ENCODE data around the gene NPPC.

The NPPC gene

DNA sequence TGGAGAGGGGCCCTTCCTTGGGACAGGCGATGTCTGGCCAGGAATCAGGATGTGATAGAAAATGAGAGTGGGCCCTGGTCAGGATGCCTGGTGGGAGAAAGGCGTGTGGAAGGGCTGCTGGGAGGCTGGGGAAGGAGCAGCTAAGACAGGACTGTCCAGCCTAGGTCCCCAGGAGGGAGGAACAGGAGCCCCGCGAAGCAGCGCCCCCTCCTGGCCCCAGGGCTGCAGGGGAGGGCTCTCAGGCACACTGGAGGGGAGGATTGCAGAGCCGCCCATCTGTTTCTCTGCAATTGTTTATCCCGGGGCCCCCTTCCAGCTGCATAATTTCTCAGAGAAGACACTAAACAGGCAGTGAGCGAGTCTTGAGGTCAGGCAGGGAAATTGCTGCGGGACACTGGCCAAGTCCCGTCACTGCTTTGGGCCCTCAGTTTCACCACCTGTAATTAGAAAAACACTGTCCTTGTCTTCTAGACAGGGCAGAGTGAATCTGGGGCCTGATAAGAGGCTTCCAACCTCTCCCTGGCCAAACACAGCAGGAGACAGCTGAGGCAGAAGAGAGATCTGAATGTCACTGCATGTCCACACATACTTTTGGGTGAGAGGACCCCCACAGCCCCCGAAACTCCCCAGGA, 3.9 kb upstream of the NPPC start:
- Histone ChIP-seq H3K4me3 (ENCODE audit: insufficient read depth, low read depth, low read length, poor library complexity, severe bottlenecking) (no peak overlapping the region), H3K36me3 (ENCODE audit: control insufficient read depth, insufficient read depth, low read length) (no peaks in the 10 kb centered on the region), H3K27me3 (replicated peaks; ENCODE audit: control insufficient read depth, insufficient read depth, low read length, poor library complexity, severe bottlenecking) (peaks cover 25% of the 10 kb centered on the region), H3K9me3 (ENCODE audit: control insufficient read depth, low read length) (no peaks in the 10 kb centered on the region), H3K4me1 (ENCODE audit: control insufficient read depth, insufficient read depth, low read length, poor library complexity, severe bottlenecking) (peaks cover 21% of the 10 kb centered on the region), H3K27ac (ENCODE audit: insufficient read depth, low read length, poor library complexity, severe bottlenecking) (no peak overlapping the region)
- DNase-seq: no peak

GRCh38 chr2:231928901-231929725, 2.9 kb upstream of the NPPC start:
- DNase-seq: no peak
- Histone ChIP-seq H3K27ac (ENCODE audit: insufficient read depth, low read length, poor library complexity, severe bottlenecking) (no peak overlapping the region), H3K9me3 (ENCODE audit: control insufficient read depth, low read length) (no peaks in the 10 kb centered on the region), H3K4me3 (ENCODE audit: insufficient read depth, low read depth, low read length, poor library complexity, severe bottlenecking) (no peak overlapping the region), H3K4me1 (ENCODE audit: control insufficient read depth, insufficient read depth, low read length, poor library complexity, severe bottlenecking) (peaks cover 23% of the 10 kb centered on the region), H3K36me3 (ENCODE audit: control insufficient read depth, insufficient read depth, low read length) (no peaks in the 10 kb centered on the region), H3K27me3 (replicated peaks; ENCODE audit: control insufficient read depth, insufficient read depth, low read length, poor library complexity, severe bottlenecking) (peaks cover 34% of the 10 kb centered on the region)

GRCh38 chr2:231928481-231928880, 2.3 kb upstream of the NPPC start:
- Histone ChIP-seq H3K36me3 (ENCODE audit: control insufficient read depth, insufficient read depth, low read length) (no peaks in the 10 kb centered on the region), H3K4me1 (ENCODE audit: control insufficient read depth, insufficient read depth, low read length, poor library complexity, severe bottlenecking) (peaks cover 23% of the 10 kb centered on the region), H3K9me3 (ENCODE audit: control insufficient read depth, low read length) (no peaks in the 10 kb centered on the region), H3K27ac (ENCODE audit: insufficient read depth, low read length, poor library complexity, severe bottlenecking) (no peak overlapping the region), H3K4me3 (ENCODE audit: insufficient read depth, low read depth, low read length, poor library complexity, severe bottlenecking) (no peak overlapping the region), H3K27me3 (replicated peaks; ENCODE audit: control insufficient read depth, insufficient read depth, low read length, poor library complexity, severe bottlenecking) (peaks cover 37% of the 10 kb centered on the region)
- DNase-seq: no peak

DNA sequence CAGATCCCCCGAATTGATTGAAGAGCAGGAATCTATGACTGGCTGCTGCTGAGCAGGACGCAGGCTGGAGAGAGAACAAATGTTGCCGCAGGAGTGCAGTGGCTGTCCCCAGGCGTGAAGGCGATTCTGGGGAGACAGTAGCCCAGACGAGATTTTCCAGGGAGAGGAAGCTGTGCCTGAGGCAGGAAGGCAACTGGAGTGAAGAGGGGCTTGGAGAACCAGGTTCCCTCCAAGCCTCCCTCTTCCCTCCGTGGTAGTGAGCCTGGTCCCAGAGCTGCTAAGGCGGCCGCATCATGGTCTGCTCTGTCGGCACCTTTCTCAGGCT, 1.3 kb upstream of the NPPC start:
- H3K36me3 ChIP-seq (ENCODE audit: control insufficient read depth, insufficient read depth, low read length): no peaks in the 10 kb centered on the region
- H3K27ac ChIP-seq (ENCODE audit: insufficient read depth, low read length, poor library complexity, severe bottlenecking): no peak overlapping the region
- H3K4me3 ChIP-seq (ENCODE audit: insufficient read depth, low read depth, low read length, poor library complexity, severe bottlenecking): no peak overlapping the region
- no peak for DNase-seq
- peaks cover 23% of the 10 kb centered on the region for H3K4me1 ChIP-seq (ENCODE audit: control insufficient read depth, insufficient read depth, low read length, poor library complexity, severe bottlenecking)
- H3K27me3 ChIP-seq (replicated peaks; ENCODE audit: control insufficient read depth, insufficient read depth, low read length, poor library complexity, severe bottlenecking): peaks cover 41% of the 10 kb centered on the region
- H3K9me3 ChIP-seq (ENCODE audit: control insufficient read depth, low read length): no peaks in the 10 kb centered on the region

DNA sequence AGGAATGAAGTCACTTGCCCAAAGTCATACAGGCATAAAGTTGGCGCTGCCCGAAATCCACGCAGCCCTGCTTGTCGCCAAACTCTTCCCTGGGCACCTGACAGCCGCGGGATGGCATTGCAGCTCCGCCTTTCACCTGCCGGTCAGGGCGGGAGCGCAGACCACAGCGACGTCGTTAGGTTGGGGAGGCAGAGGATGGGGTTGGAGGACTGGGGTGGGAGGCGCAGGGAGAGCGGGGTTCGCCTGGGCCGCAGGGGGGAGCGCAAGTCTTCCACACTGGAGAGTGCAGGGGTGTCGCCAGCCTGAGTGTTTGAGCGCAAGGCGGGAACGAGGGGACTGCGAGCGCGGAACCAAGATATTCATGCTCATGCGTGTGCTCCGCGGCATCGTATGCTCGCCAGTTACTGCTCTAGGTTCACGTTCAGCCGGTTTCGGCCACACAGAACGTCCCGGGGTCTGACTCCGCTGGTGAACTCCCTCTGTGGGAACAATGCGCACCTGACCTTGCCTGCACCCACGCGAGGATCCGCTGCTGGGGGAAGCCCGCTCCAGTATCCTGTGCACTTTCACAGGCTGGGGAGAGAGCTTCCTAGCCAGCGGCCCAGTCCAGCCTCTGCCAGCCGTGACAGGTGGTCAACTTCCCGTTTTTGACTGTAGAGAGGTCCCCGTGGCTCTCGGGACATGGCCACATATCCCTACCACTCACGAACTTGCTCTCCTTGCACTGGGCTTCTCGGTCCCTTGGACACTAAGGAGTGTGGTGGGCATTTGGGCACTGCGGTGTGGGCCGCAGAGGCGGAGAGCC, 767 bp upstream of the NPPC start:
- H3K4me3 ChIP-seq (ENCODE audit: insufficient read depth, low read depth, low read length, poor library complexity, severe bottlenecking): no peak overlapping the region
- H3K27ac ChIP-seq (ENCODE audit: insufficient read depth, low read length, poor library complexity, severe bottlenecking): no peak overlapping the region
- H3K36me3 ChIP-seq (ENCODE audit: control insufficient read depth, insufficient read depth, low read length): no peaks in the 10 kb centered on the region
- DNase-seq: no peak
- peaks cover 41% of the 10 kb centered on the region for H3K27me3 ChIP-seq (replicated peaks; ENCODE audit: control insufficient read depth, insufficient read depth, low read length, poor library complexity, severe bottlenecking)
- no peaks in the 10 kb centered on the region for H3K9me3 ChIP-seq (ENCODE audit: control insufficient read depth, low read length)
- H3K4me1 ChIP-seq (ENCODE audit: control insufficient read depth, insufficient read depth, low read length, poor library complexity, severe bottlenecking): peaks cover 23% of the 10 kb centered on the region

DNA sequence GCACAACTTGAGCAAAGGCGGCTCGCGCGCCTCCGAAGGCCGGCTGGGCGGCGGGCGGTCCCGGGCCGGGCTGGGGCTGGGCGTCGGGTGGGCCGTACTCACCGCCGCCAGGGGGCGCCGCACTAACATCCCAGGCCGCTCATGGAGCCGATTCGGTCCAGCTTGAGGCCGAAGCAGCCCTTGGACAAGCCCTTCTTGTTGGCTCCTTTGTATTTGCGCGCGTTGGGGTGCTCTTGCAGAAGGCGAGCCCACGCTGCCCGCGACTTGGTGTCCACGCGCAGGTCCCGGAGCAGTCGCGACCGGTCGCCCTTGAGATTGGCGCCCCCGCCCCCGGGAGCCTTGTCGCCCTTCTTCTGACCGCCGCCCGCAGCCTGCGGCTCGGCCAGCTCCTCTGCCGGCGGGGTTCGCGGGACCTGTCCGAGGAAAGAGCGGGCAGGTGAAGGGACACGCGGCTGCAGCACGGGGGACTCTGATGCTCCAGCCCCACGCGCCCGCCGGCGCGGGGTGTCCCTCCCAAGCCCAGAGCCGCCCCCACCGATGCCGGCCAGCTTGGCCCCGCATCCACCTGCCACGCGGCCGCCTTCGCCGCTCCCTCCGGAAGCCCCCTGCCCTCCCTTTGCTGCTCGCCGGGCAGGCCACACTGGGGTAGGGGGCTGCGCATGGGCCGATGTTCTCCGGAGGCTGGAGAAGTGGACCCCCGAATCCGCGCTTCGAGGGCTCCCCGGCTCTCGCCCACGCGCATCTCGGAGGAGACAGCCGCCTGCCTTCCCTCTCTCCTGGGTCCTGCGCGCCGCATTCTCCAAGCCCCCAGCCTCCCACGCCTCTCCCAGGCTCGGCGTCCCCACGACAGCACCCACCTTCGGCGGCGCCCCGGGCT, 655 bp downstream of the NPPC start:
- peak; percentile 25 to 46 (median 34) for DNase-seq
- peaks cover 41% of the 10 kb centered on the region for H3K27me3 ChIP-seq (replicated peaks; ENCODE audit: control insufficient read depth, insufficient read depth, low read length, poor library complexity, severe bottlenecking)
- no peaks in the 10 kb centered on the region for H3K36me3 ChIP-seq (ENCODE audit: control insufficient read depth, insufficient read depth, low read length)
- H3K4me1 ChIP-seq (ENCODE audit: control insufficient read depth, insufficient read depth, low read length, poor library complexity, severe bottlenecking): peaks cover 23% of the 10 kb centered on the region
- H3K4me3 ChIP-seq (ENCODE audit: insufficient read depth, low read depth, low read length, poor library complexity, severe bottlenecking): peak overlapping the region; percentile 50
- no peaks in the 10 kb centered on the region for H3K9me3 ChIP-seq (ENCODE audit: control insufficient read depth, low read length)
- H3K27ac ChIP-seq (ENCODE audit: insufficient read depth, low read length, poor library complexity, severe bottlenecking): no peak overlapping the region

DNA sequence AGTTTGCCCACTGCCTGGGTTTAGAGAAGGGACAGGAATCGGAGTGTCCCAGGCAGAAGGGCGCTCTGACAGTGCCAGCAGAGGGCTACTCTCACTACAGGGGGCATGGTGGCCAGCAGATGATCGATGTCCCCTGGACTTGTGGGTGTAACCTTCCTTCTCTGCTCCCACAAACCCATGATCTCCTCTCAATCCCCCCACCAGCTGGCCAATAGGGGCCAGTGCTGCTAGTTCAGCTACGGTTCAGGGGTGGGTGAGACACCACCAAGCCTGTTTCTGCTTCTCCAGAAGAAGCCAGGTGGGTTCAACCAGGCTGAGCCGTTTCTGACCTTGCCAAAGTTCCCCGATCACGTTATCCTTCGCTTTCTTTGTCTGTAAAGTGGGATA, 1.3 kb downstream of the NPPC start:
- DNase-seq: no peak
- H3K36me3 ChIP-seq (ENCODE audit: control insufficient read depth, insufficient read depth, low read length): no peaks in the 10 kb centered on the region
- peaks cover 23% of the 10 kb centered on the region for H3K4me1 ChIP-seq (ENCODE audit: control insufficient read depth, insufficient read depth, low read length, poor library complexity, severe bottlenecking)
- H3K4me3 ChIP-seq (ENCODE audit: insufficient read depth, low read depth, low read length, poor library complexity, severe bottlenecking): peak overlapping the region; percentile 50
- peaks cover 41% of the 10 kb centered on the region for H3K27me3 ChIP-seq (replicated peaks; ENCODE audit: control insufficient read depth, insufficient read depth, low read length, poor library complexity, severe bottlenecking)
- H3K27ac ChIP-seq (ENCODE audit: insufficient read depth, low read length, poor library complexity, severe bottlenecking): no peak overlapping the region
- no peaks in the 10 kb centered on the region for H3K9me3 ChIP-seq (ENCODE audit: control insufficient read depth, low read length)

- peaks cover 41% of the 10 kb centered on the region for H3K27me3 ChIP-seq (replicated peaks; ENCODE audit: control insufficient read depth, insufficient read depth, low read length, poor library complexity, severe bottlenecking)
- peaks cover 23% of the 10 kb centered on the region for H3K4me1 ChIP-seq (ENCODE audit: control insufficient read depth, insufficient read depth, low read length, poor library complexity, severe bottlenecking)
- no peaks in the 10 kb centered on the region for H3K36me3 ChIP-seq (ENCODE audit: control insufficient read depth, insufficient read depth, low read length)
- no peak overlapping the region for H3K27ac ChIP-seq (ENCODE audit: insufficient read depth, low read length, poor library complexity, severe bottlenecking)
- no peak overlapping the region for H3K4me3 ChIP-seq (ENCODE audit: insufficient read depth, low read depth, low read length, poor library complexity, severe bottlenecking)
- no peak for DNase-seq
- H3K9me3 ChIP-seq (ENCODE audit: control insufficient read depth, low read length): no peaks in the 10 kb centered on the region
Observed at GRCh38 chr2:231923951-231924888, 2.0 kb downstream of the NPPC start.

- no peak overlapping the region for H3K4me3 ChIP-seq (ENCODE audit: insufficient read depth, low read depth, low read length, poor library complexity, severe bottlenecking)
- DNase-seq: no peak
- no peaks in the 10 kb centered on the region for H3K36me3 ChIP-seq (ENCODE audit: control insufficient read depth, insufficient read depth, low read length)
- peaks cover 23% of the 10 kb centered on the region for H3K4me1 ChIP-seq (ENCODE audit: control insufficient read depth, insufficient read depth, low read length, poor library complexity, severe bottlenecking)
- no peak overlapping the region for H3K27ac ChIP-seq (ENCODE audit: insufficient read depth, low read length, poor library complexity, severe bottlenecking)
- H3K27me3 ChIP-seq (replicated peaks; ENCODE audit: control insufficient read depth, insufficient read depth, low read length, poor library complexity, severe bottlenecking): peaks cover 41% of the 10 kb centered on the region
- H3K9me3 ChIP-seq (ENCODE audit: control insufficient read depth, low read length): no peaks in the 10 kb centered on the region
Observed at GRCh38 chr2:231923010-231923344, 3.2 kb downstream of the NPPC start.
